Body of pancreas (tissue), 4 donors: ENCODE results near the gene C19orf47. TPM values are rescaled to one million over a fixed set of nuclear protein-coding genes. Genes with fewer than 3 reads are reported as not detected.

Experiments
- ATAC-seq: fragments of 150-250 bp; one replicate; pipeline ENCODE4 v1.9.1; 2016
- DNase-seq, 4 donors: peaks; one replicate each; pipeline ENCODE4 v3.0.0-alpha.2; 2019
- H3K27ac ChIP-seq, 4 donors: fragments of 200-600 bp; sonication (generic); 1 replicate in 3 of 4; 2 replicates in 1 of 4; pipeline versions ENCODE4 v1.5.1 to v1.6.1; 2016 to 2019; ENCODE audit warnings: mild to moderate bottlenecking in 1 of 4, mixed read lengths in 1 of 4, moderate library complexity in 1 of 4
- H3K27me3 ChIP-seq, 2 donors: fragments of 200-600 bp; sonication (generic); one replicate each; pipeline ENCODE4 v1.6.0; 2016; ENCODE audit warnings: mild to moderate bottlenecking in 1 of 2
- H3K36me3 ChIP-seq, 2 donors: fragments of 200-600 bp; sonication (generic); replicated peaks in 1 of 2; 2 replicates each; pipeline ENCODE4 v1.5.1; 2016; ENCODE audit warnings: low read depth in 2 of 2; ENCODE audit not compliant: insufficient read depth in 1 of 2
- H3K4me1 ChIP-seq: fragments of 200-600 bp; sonication (generic); one replicate; pipeline ENCODE4 v1.6.0; 2016
- H3K4me3 ChIP-seq, 2 donors: fragments of 200-600 bp; sonication (generic); 1 replicate in 1 of 2; 2 replicates in 1 of 2; pipeline ENCODE4 v1.5.1; 2016 to 2019
- H3K9me3 ChIP-seq, 3 donors: fragments of 200-600 bp; sonication (generic); 1 replicate in 2 of 3; 2 replicates in 1 of 3; pipeline ENCODE4 v1.5.1; 2016
- POLR2A ChIP-seq, 3 donors: fragments of 450-650 bp; IDR thresholded peaks; one replicate each; pipeline ENCODE4 v1.6.1; 2016; ENCODE audit warnings: antibody characterized with exemption in 3 of 3, mild to moderate bottlenecking in 2 of 3
- WGBS, 2 donors: methylation state at CpG; one replicate each; pipeline ENCODE4 v1.1.5; 2017; 5-methylcytosine and 5-hydroxymethylcytosine counted together
- intact Hi-C: fragments of 100-400 bp; cut with DNase I; formaldehyde crosslinking; loops from one replicate; pipeline ENCODE4 v1.15.1; 2023
- total RNA-seq, 2 donors: library from RNA; depleted of rRNA; stranded (reverse); fragments of >200 nt; gene quantifications; one replicate each; pipeline ENCODE4 v1.1.0, GENCODE V29; 2016
- TF ChIP-seq, protein P1 (sequence below), 7 experiments: fragments of 450-650 bp in 4 of 7; fragments of 200-600 bp in 3 of 7; sonication (generic) in 3 of 7; IDR thresholded peaks; one replicate each; pipeline ENCODE4 v1.5.1; 2016 to 2019; ENCODE audit warnings: antibody characterized with exemption in 7 of 7

C19orf47 gene
- total RNA-seq, 2 donors from 2014 or later = 3.9 to 19.8 TPM

DNA sequence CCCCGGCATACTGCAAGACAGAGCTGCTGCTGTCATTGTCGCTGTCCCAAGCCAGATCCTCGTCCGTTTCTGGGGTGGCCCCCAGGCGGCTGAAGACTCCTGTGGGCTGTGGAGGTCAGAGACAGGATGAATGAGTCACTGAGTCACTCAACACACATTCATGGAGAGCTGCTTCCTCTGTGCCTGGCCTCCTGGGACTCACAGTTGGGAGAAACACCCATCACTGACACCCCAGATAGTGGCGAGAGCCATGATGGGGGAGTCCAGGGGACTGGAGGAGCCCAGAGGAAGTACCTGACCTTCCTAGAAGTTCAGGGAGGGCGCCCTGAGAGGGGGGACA lies 26.0 kb downstream of the C19orf47 start:
- Histone ChIP-seq H3K27me3 (no peaks in the 10 kb centered on the region), H3K4me3 (no peak overlapping the region), H3K36me3 (peaks cover 10 to 27% of the 10 kb centered on the region in 2 donors), H3K27ac (no peak overlapping the region), H3K9me3 (no peaks in the 10 kb centered on the region), H3K4me1 (no peaks in the 10 kb centered on the region)
- intact Hi-C loops = no loop called here
- whole genome bisulfite sequencing, 2 donors = 89 to 90% methylated on average over 2 to 7 of the region's 7 CpGs
- ATAC-seq (no peak), DNase-seq (no peak)
- TF ChIP-seq, protein P1, sequence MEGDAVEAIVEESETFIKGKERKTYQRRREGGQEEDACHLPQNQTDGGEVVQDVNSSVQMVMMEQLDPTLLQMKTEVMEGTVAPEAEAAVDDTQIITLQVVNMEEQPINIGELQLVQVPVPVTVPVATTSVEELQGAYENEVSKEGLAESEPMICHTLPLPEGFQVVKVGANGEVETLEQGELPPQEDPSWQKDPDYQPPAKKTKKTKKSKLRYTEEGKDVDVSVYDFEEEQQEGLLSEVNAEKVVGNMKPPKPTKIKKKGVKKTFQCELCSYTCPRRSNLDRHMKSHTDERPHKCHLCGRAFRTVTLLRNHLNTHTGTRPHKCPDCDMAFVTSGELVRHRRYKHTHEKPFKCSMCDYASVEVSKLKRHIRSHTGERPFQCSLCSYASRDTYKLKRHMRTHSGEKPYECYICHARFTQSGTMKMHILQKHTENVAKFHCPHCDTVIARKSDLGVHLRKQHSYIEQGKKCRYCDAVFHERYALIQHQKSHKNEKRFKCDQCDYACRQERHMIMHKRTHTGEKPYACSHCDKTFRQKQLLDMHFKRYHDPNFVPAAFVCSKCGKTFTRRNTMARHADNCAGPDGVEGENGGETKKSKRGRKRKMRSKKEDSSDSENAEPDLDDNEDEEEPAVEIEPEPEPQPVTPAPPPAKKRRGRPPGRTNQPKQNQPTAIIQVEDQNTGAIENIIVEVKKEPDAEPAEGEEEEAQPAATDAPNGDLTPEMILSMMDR (IDR thresholded peaks at IDR 0.05) = no peak
- TF ChIP-seq POLR2A (IDR thresholded peaks at IDR 0.05) = no peak

DNA sequence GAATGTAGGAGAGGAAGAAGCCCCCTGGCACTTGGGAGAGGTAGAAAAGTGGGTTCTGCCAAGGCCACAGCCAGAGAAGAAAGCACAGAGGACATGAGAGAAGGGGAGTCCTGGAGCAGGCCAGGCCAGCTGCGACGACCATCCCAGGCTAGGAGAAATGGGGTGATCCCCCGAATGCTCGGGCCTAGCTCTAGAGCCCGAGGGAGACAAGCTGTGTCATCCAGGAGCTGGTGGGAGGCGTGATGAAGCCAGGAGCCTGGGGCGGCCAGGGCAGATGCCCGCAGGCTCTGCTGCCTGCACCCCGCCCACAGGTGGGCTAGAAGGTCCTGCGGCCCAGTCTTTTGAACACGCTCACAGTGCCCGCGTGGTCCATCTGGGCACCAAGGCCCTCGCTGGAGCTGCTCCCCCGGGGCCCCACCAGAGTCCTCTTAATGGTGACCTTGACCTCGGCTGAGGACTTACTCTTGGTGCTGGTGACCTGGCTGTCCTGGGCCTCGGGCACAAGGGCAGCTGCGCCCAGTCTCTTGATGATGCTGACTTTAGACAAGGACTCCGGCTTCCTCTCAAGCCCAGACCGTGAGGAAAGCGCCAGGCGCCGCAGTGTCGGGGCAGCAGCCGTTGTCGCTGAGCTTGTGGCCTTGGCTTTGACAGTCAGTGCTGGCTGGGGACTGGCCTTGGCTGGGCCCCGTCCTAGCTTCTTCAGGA lies 26.5 kb downstream of the C19orf47 start:
- Histone ChIP-seq H3K36me3 (peaks cover 10 to 27% of the 10 kb centered on the region in 2 donors), H3K27me3 (no peaks in the 10 kb centered on the region), H3K4me1 (no peaks in the 10 kb centered on the region), H3K27ac (no peak overlapping the region), H3K9me3 (no peaks in the 10 kb centered on the region), H3K4me3 (no peak overlapping the region)
- DNase-seq (no peak), ATAC-seq (no peak)
- 89 to 95% methylated on average over 6 to 27 of the region's 27 CpGs for WGBS, 2 donors
- intact Hi-C loops = no loop called here
- TF ChIP-seq POLR2A (IDR thresholded peaks at IDR 0.05) = no peak
- TF ChIP-seq, protein P1 (IDR thresholded peaks at IDR 0.05) = no peak

DNA sequence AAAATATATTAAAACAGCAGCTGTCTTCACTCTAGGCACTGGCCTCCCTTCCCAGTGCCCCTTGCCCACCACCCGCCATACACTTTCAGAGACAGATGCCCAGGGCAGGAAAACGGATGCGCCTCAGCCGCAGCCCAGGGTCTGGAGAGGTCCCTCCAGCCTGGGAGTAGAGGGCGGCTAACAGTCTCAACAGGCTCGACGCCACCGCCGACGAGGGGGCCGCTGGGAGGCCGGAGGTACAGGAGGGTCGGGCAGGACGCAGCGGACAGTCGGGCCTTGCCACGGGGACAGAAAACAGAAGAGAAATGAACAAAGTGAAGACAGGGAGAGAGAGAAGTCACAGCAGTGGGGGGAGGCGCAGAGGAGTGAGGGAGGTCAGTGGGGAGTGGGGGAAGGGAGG lies 27.1 kb downstream of the C19orf47 start:
- no peaks in the 10 kb centered on the region for H3K4me1 ChIP-seq
- H3K36me3 ChIP-seq = peaks cover 10 to 24% of the 10 kb centered on the region in 2 donors
- no peaks in the 10 kb centered on the region for H3K27me3 ChIP-seq
- H3K4me3 ChIP-seq = no peak overlapping the region
- H3K9me3 ChIP-seq = no peaks in the 10 kb centered on the region
- WGBS, 2 donors = 94 to 98% methylated on average over 16 to 18 of the region's 18 CpGs
- TF ChIP-seq, protein P1 (IDR thresholded peaks at IDR 0.05) = no peak
- TF ChIP-seq POLR2A (IDR thresholded peaks at IDR 0.05) = no peak
- DNase-seq (no peak), ATAC-seq (no peak)
- H3K27ac ChIP-seq = no peak overlapping the region
- intact Hi-C loops = no loop called here

DNA sequence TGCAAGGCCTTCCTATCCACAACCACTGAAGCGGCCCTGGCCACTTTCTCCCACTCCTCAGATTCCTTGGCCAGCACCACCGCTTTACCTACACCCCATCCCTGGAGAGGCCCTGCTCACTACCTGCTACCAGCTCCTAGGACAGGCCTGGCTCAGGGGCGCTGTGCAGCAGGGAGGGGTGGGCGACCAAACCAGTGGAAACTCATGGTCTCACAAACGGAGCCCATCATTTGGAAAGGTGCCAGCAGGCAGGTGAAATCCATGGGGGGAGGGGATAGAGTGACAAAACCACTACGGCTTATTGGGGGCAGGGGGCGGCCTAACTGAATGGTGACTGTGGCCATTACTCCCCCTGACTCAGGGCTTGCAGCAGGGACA lies 27.6 kb downstream of the C19orf47 start:
- WGBS, 2 donors = 88 to 90% methylated on average over 5 to 7 of the region's 7 CpGs
- Histone ChIP-seq H3K27ac (no peak overlapping the region), H3K36me3 (peaks cover 10 to 19% of the 10 kb centered on the region in 2 donors), H3K9me3 (no peaks in the 10 kb centered on the region), H3K4me1 (no peaks in the 10 kb centered on the region), H3K4me3 (no peak overlapping the region), H3K27me3 (no peaks in the 10 kb centered on the region)
- no peak for TF ChIP-seq POLR2A (IDR thresholded peaks at IDR 0.05)
- TF ChIP-seq, protein P1 (IDR thresholded peaks at IDR 0.05) = no peak
- intact Hi-C loops = no loop called here
- no peak for DNase-seq
- ATAC-seq = no peak

DNA sequence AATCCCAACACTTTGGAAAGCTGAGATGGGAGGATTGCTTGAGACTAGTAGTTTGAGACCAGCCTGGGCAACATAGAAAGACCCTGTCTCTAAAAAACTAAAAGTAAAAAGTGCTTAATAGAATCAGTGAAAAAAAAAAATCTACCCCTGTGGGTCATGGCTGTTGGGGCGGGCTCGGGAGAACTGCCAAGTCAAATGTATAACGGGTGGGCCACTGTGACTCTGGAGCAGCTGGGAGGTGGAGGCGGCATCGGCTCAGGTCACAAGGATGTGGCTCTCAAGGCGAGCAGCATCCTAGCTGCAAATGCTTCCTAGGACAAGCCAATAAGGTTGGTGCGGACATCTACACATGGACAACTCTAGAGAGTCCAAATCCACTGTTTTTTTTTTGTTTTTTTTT lies 30.9 kb downstream of the C19orf47 start:
- Histone ChIP-seq H3K4me1 (no peaks in the 10 kb centered on the region), H3K27ac (no peak overlapping the region), H3K36me3 (peaks cover 4 to 6% of the 10 kb centered on the region in 2 donors), H3K4me3 (no peak overlapping the region), H3K27me3 (no peaks in the 10 kb centered on the region), H3K9me3 (no peaks in the 10 kb centered on the region)
- intact Hi-C loops = no loop called here
- TF ChIP-seq, protein P1 (IDR thresholded peaks at IDR 0.05) = no peak
- no peak for TF ChIP-seq POLR2A (IDR thresholded peaks at IDR 0.05)
- 83 to 87% methylated on average over 7 of the region's 7 CpGs for WGBS, 2 donors
- ATAC-seq = no peak
- no peak for DNase-seq
